Smooth muscle cell (in vitro differentiated cells): ENCODE data around the gene AGO3. TPM values are rescaled to one million over a fixed set of nuclear protein-coding genes. Genes with fewer than 3 reads are reported as not detected.

Experiments used
- DNase-seq: peaks from one replicate; lab custom pipeline; 2025; ENCODE audit not compliant: unreplicated experiment; lab: John Stamatoyannopoulos, UW
- H2AFZ ChIP-seq: fragments of 200-600 bp; sonication (generic); 2 replicates; pipeline ENCODE4 v1.6.0; 2016; ENCODE audit warnings: antibody characterized with exemption, low read depth, mild to moderate bottlenecking
- H3F3A ChIP-seq: fragments of 200-600 bp; sonication (generic); 2 replicates; pipeline ENCODE4 v1.6.0; 2017; ENCODE audit warnings: antibody characterized with exemption, low read depth
- H3K27ac ChIP-seq: fragments of 200-600 bp; sonication (generic); 2 replicates; pipeline ENCODE4 v1.5.1; 2016; ENCODE audit warnings: low read depth, mild to moderate bottlenecking
- H3K27me3 ChIP-seq: fragments of 200-600 bp; sonication (generic); 2 replicates; pipeline ENCODE4 v1.6.1; 2016; ENCODE audit warnings: low read depth, mild to moderate bottlenecking
- H3K36me3 ChIP-seq: fragments of 200-600 bp; sonication (generic); 2 replicates; pipeline ENCODE4 v1.5.1; 2016; ENCODE audit warnings: low read depth
- H3K4me1 ChIP-seq: fragments of 200-600 bp; sonication (generic); 2 replicates; pipeline ENCODE4 v1.5.1; 2016; ENCODE audit warnings: low read depth
- H3K4me2 ChIP-seq: fragments of 200-600 bp; sonication (generic); 2 replicates; pipeline ENCODE4 v1.6.0; 2016; ENCODE audit warnings: mild to moderate bottlenecking
- H3K4me3 ChIP-seq: fragments of 200-600 bp; sonication (generic); 2 replicates; pipeline ENCODE4 v1.5.1; 2016; ENCODE audit warnings: mild to moderate bottlenecking
- H3K79me2 ChIP-seq: fragments of 200-600 bp; sonication (generic); 2 replicates; pipeline ENCODE4 v1.6.0; 2016; ENCODE audit warnings: low read depth, mild to moderate bottlenecking
- H3K9ac ChIP-seq: fragments of 200-600 bp; sonication (generic); 2 replicates; pipeline ENCODE4 v1.6.0; 2016; ENCODE audit warnings: low read depth
- H3K9me3 ChIP-seq: fragments of 200-600 bp; sonication (generic); replicated peaks from 2 replicates; pipeline ENCODE4 v1.5.1; 2016; ENCODE audit warnings: low read depth
- H4K20me1 ChIP-seq: fragments of 200-600 bp; sonication (generic); 2 replicates; pipeline ENCODE4 v1.6.0; 2016; ENCODE audit warnings: low read depth
- WGBS: methylation state at CpG from one replicate; pipeline ENCODE4 v1.1.7; 2016; ENCODE audit warnings: low lambda C conversion rate; 5-methylcytosine and 5-hydroxymethylcytosine counted together
- polyA plus RNA-seq: library from polyadenylated mRNA; unstranded; fragments of >200 nt; fragmentation: Nextera tagmentation; extraction: Ambion mirVana; gene quantifications from 2 replicates; pipeline ENCODE4 v1.2.1, GENCODE V29; 2016
- total RNA-seq: library from RNA; depleted of rRNA; stranded (reverse); fragments of >200 nt; gene quantifications from 2 replicates; pipeline ENCODE4 v1.2.3, GENCODE V29; 2014
- TF ChIP-seq, protein P1 (sequence below): fragments of 200-600 bp; sonication (generic); IDR thresholded peaks from 2 replicates; pipeline ENCODE4 v1.5.1; 2017; ENCODE audit warnings: borderline replicate concordance, mild to moderate bottlenecking, antibody characterized with exemption; ENCODE audit not compliant: insufficient read depth, poor library complexity, severe bottlenecking

The AGO3 gene
- total and polyA plus RNA-seq, 2 experiments from 2014 or later, result 14.3 to 31.6 TPM

DNA sequence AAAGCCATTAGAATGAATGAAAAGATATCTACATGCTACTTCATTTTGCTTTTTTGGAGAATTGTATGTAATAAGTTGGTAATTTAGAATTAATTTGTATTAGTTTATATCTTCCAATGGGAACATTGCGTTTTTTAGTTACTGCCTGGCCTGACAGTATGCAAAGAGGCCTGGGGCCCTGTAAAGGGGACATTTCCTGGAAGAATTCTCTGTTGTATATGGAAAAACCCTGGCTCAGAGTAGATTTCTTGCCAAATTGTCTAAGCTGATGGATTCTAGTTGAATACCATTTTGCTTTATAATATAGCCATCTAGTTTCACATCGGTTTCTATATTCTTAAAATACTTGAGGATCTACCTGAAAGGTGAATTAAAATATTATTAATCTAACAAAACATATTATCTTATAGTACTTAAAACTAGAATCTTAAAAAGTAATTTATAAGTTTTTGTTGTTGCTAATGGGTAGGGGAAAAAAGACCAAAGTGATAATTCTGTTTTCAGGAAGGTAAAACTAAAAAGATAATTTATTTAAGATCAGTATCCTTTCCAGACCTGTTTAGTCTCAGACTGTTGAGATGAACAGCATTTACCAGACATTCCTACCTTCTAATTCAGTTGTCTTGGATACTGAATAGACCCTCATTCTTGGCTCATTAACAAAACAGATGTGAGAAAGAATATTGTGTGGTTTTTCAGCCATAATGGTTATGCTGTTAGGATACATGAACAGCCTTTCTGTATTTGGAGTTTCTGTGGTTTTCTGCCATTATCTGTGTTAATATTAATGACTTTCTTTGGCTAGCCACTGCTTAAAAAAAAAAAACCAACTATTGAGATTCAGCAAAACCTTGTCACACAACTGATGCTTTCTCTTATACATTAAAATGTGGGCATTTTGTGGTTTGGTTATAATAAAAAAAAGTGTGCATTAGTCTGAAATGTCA, 4.8 kb downstream of the AGO3 start:
- peaks cover 38% of the 10 kb centered on the region for H3K4me1 ChIP-seq
- peak overlapping the region; percentile 80 for H3K4me2 ChIP-seq
- H3K4me3 ChIP-seq, result peak overlapping the region; percentile 34
- no peak for DNase-seq
- H3K36me3 ChIP-seq, result no peaks in the 10 kb centered on the region
- peaks cover 12% of the 10 kb centered on the region for H3F3A ChIP-seq
- H3K79me2 ChIP-seq, result peaks cover 97% of the 10 kb centered on the region
- TF ChIP-seq, protein P1, sequence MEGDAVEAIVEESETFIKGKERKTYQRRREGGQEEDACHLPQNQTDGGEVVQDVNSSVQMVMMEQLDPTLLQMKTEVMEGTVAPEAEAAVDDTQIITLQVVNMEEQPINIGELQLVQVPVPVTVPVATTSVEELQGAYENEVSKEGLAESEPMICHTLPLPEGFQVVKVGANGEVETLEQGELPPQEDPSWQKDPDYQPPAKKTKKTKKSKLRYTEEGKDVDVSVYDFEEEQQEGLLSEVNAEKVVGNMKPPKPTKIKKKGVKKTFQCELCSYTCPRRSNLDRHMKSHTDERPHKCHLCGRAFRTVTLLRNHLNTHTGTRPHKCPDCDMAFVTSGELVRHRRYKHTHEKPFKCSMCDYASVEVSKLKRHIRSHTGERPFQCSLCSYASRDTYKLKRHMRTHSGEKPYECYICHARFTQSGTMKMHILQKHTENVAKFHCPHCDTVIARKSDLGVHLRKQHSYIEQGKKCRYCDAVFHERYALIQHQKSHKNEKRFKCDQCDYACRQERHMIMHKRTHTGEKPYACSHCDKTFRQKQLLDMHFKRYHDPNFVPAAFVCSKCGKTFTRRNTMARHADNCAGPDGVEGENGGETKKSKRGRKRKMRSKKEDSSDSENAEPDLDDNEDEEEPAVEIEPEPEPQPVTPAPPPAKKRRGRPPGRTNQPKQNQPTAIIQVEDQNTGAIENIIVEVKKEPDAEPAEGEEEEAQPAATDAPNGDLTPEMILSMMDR, result no peak
- H3K9ac ChIP-seq, result peak overlapping the region; percentile 50
- no peak overlapping the region for H2AFZ ChIP-seq
- no peaks in the 10 kb centered on the region for H3K27me3 ChIP-seq
- no peaks in the 10 kb centered on the region for H3K9me3 ChIP-seq
- peaks cover 84% of the 10 kb centered on the region for H4K20me1 ChIP-seq
- H3K27ac ChIP-seq, result peak overlapping the region; percentile 87
- 36% methylated on average over 2 of the region's 2 CpGs for WGBS

DNA sequence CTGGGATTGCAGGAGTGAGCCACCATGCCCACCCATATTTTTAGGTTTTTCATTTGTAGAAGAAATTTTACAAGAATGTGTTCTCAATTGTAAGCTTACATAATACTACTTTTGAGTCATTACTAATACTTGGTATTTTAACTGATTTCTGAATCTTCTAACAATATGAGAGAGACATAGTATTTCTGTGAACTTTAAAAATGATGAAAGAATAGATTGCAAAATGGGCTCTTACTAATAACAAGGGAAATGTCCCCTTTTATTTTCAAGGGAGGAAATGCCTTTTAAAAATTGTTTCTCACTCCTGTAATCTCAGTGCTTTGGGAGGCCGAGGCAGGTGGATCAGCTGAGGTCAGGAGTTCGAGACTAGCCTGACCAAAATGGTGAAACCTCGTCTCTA, 5.9 kb downstream of the AGO3 start:
- DNase-seq, result no peak
- Histone ChIP-seq H3F3A (peaks cover 12% of the 10 kb centered on the region), H3K27ac (peak overlapping the region; percentile 87), H3K79me2 (peaks cover 100% of the 10 kb centered on the region), H3K4me2 (peak overlapping the region; percentile 80), H3K4me3 (no peak overlapping the region), H3K36me3 (no peaks in the 10 kb centered on the region), H3K9me3 (no peaks in the 10 kb centered on the region), H3K9ac (no peak overlapping the region), H3K27me3 (no peaks in the 10 kb centered on the region), H3K4me1 (peaks cover 36% of the 10 kb centered on the region), H4K20me1 (peaks cover 92% of the 10 kb centered on the region), H2AFZ (no peak overlapping the region)
- 93% methylated on average over 3 of the region's 3 CpGs for WGBS
- TF ChIP-seq, protein P1, result no peak

DNA sequence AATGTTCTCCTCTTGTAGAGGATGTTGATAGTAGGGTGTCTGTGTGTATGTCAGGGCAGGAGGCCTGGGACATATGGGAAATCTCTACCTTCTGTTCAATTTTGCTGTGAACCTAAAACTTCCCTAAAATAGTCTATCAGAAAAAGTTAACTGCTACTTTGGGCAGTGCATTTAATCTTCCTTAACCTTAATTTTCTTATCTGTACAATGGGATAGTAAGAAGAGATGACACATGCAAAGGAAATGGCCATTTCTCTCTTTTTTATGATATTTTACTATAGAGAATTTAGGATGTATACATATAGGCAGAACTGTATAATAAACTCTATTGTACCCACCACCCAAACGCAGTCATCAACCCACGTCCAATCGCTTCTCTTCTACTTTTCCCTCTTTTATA, 8.6 kb downstream of the AGO3 start:
- Histone ChIP-seq H2AFZ (no peak overlapping the region), H3K79me2 (peaks cover 100% of the 10 kb centered on the region), H3K9me3 (no peaks in the 10 kb centered on the region), H3F3A (peaks cover 12% of the 10 kb centered on the region), H3K4me3 (no peak overlapping the region), H3K4me2 (no peak overlapping the region), H4K20me1 (peaks cover 99% of the 10 kb centered on the region), H3K36me3 (no peaks in the 10 kb centered on the region), H3K27ac (no peak overlapping the region), H3K4me1 (peaks cover 16% of the 10 kb centered on the region), H3K27me3 (no peaks in the 10 kb centered on the region), H3K9ac (no peak overlapping the region)
- WGBS, result over 99% methylated on average over 3 of the region's 3 CpGs
- DNase-seq, result no peak
- TF ChIP-seq, protein P1, result no peak
